Smooth muscle cell (in vitro differentiated cells): ENCODE measurements around the gene FRMD1. TPM values are rescaled to one million over a fixed set of nuclear protein-coding genes. Genes with fewer than 3 reads are reported as not detected.

Source experiments
- DNase-seq: peaks from one replicate; lab custom pipeline; 2025; ENCODE audit not compliant: unreplicated experiment; lab: John Stamatoyannopoulos, UW
- H2AFZ ChIP-seq: fragments of 200-600 bp; sonication (generic); 2 replicates; pipeline ENCODE4 v1.6.0; 2016; ENCODE audit warnings: antibody characterized with exemption, low read depth, mild to moderate bottlenecking
- H3F3A ChIP-seq: fragments of 200-600 bp; sonication (generic); 2 replicates; pipeline ENCODE4 v1.6.0; 2017; ENCODE audit warnings: antibody characterized with exemption, low read depth
- H3K27ac ChIP-seq: fragments of 200-600 bp; sonication (generic); 2 replicates; pipeline ENCODE4 v1.5.1; 2016; ENCODE audit warnings: low read depth, mild to moderate bottlenecking
- H3K27me3 ChIP-seq: fragments of 200-600 bp; sonication (generic); 2 replicates; pipeline ENCODE4 v1.6.1; 2016; ENCODE audit warnings: low read depth, mild to moderate bottlenecking
- H3K36me3 ChIP-seq: fragments of 200-600 bp; sonication (generic); 2 replicates; pipeline ENCODE4 v1.5.1; 2016; ENCODE audit warnings: low read depth
- H3K4me1 ChIP-seq: fragments of 200-600 bp; sonication (generic); 2 replicates; pipeline ENCODE4 v1.5.1; 2016; ENCODE audit warnings: low read depth
- H3K4me2 ChIP-seq: fragments of 200-600 bp; sonication (generic); 2 replicates; pipeline ENCODE4 v1.6.0; 2016; ENCODE audit warnings: mild to moderate bottlenecking
- H3K4me3 ChIP-seq: fragments of 200-600 bp; sonication (generic); 2 replicates; pipeline ENCODE4 v1.5.1; 2016; ENCODE audit warnings: mild to moderate bottlenecking
- H3K79me2 ChIP-seq: fragments of 200-600 bp; sonication (generic); 2 replicates; pipeline ENCODE4 v1.6.0; 2016; ENCODE audit warnings: low read depth, mild to moderate bottlenecking
- H3K9ac ChIP-seq: fragments of 200-600 bp; sonication (generic); 2 replicates; pipeline ENCODE4 v1.6.0; 2016; ENCODE audit warnings: low read depth
- H3K9me3 ChIP-seq: fragments of 200-600 bp; sonication (generic); replicated peaks from 2 replicates; pipeline ENCODE4 v1.5.1; 2016; ENCODE audit warnings: low read depth
- H4K20me1 ChIP-seq: fragments of 200-600 bp; sonication (generic); 2 replicates; pipeline ENCODE4 v1.6.0; 2016; ENCODE audit warnings: low read depth
- CTCF ChIP-seq: fragments of 200-600 bp; sonication (generic); IDR thresholded peaks from 2 replicates; pipeline ENCODE4 v1.5.1; 2017; ENCODE audit warnings: borderline replicate concordance, mild to moderate bottlenecking, antibody characterized with exemption; ENCODE audit not compliant: insufficient read depth, poor library complexity, severe bottlenecking
- WGBS: methylation state at CpG from one replicate; pipeline ENCODE4 v1.1.7; 2016; ENCODE audit warnings: low lambda C conversion rate; 5-methylcytosine and 5-hydroxymethylcytosine counted together
- polyA plus RNA-seq: library from polyadenylated mRNA; unstranded; fragments of >200 nt; fragmentation: Nextera tagmentation; extraction: Ambion mirVana; gene quantifications from 2 replicates; pipeline ENCODE4 v1.2.1, GENCODE V29; 2016
- total RNA-seq: library from RNA; depleted of rRNA; stranded (reverse); fragments of >200 nt; gene quantifications from 2 replicates; pipeline ENCODE4 v1.2.3, GENCODE V29; 2014

The FRMD1 gene
- total and polyA plus RNA-seq, 2 experiments from 2014 or later, result not detected

- H3K4me3 ChIP-seq, result no peak overlapping the region
- H2AFZ ChIP-seq, result no peak overlapping the region
- H3K9ac ChIP-seq, result no peak overlapping the region
- H3F3A ChIP-seq, result no peaks in the 10 kb centered on the region
- DNase-seq, result no peak
- no peaks in the 10 kb centered on the region for H3K4me1 ChIP-seq
- H3K27me3 ChIP-seq, result no peaks in the 10 kb centered on the region
- H3K36me3 ChIP-seq, result no peaks in the 10 kb centered on the region
- H3K27ac ChIP-seq, result no peak overlapping the region
- H3K9me3 ChIP-seq, result no peaks in the 10 kb centered on the region
- TF ChIP-seq CTCF, result peak; percentile 6
- no peaks in the 10 kb centered on the region for H4K20me1 ChIP-seq
- WGBS, result 78% methylated on average over 15 of the region's 23 CpGs
- no peak overlapping the region for H3K4me2 ChIP-seq
- H3K79me2 ChIP-seq, result no peaks in the 10 kb centered on the region
Observed at GRCh38 chr6:168050881-168051586, 28.0 kb downstream of the FRMD1 start.

GRCh38 chr6:168050225-168050880 is 28.7 kb downstream of the FRMD1 start:
- H3K27ac ChIP-seq, result no peak overlapping the region
- H3K36me3 ChIP-seq, result no peaks in the 10 kb centered on the region
- H3K4me2 ChIP-seq, result no peak overlapping the region
- no peaks in the 10 kb centered on the region for H3K79me2 ChIP-seq
- WGBS, result 82% methylated on average over 20 of the region's 27 CpGs
- H3K4me3 ChIP-seq, result no peak overlapping the region
- no peaks in the 10 kb centered on the region for H4K20me1 ChIP-seq
- no peak for TF ChIP-seq CTCF
- no peaks in the 10 kb centered on the region for H3K9me3 ChIP-seq
- no peaks in the 10 kb centered on the region for H3K4me1 ChIP-seq
- DNase-seq, result no peak
- H2AFZ ChIP-seq, result no peak overlapping the region
- no peaks in the 10 kb centered on the region for H3F3A ChIP-seq
- H3K9ac ChIP-seq, result no peak overlapping the region
- H3K27me3 ChIP-seq, result no peaks in the 10 kb centered on the region

GRCh38 chr6:168049706-168050224 is 29.2 kb downstream of the FRMD1 start:
- Histone ChIP-seq H3F3A (no peaks in the 10 kb centered on the region), H3K27me3 (no peaks in the 10 kb centered on the region), H3K4me2 (no peak overlapping the region), H3K9me3 (no peaks in the 10 kb centered on the region), H3K9ac (no peak overlapping the region), H3K27ac (no peak overlapping the region), H4K20me1 (no peaks in the 10 kb centered on the region), H2AFZ (no peak overlapping the region), H3K4me3 (no peak overlapping the region), H3K36me3 (no peaks in the 10 kb centered on the region), H3K4me1 (no peaks in the 10 kb centered on the region), H3K79me2 (no peaks in the 10 kb centered on the region)
- TF ChIP-seq CTCF, result no peak
- WGBS, result 84% methylated on average over 17 of the region's 21 CpGs
- DNase-seq, result no peak
